Panc1 (cell line): Measurements from ENCODE around the gene INO80C.

ENCODE experiments used
- CTCF ChIP-seq: fragments of 450-650 bp; IDR thresholded peaks from 2 replicates; pipeline ENCODE4 v1.5.1; 2017; ENCODE audit warnings: mild to moderate bottlenecking
- POLR2AphosphoS5 ChIP-seq: IDR thresholded peaks from 2 replicates; pipeline ENCODE4 v1.6.1; 2012; ENCODE audit warnings: mild to moderate bottlenecking, low read depth, low read length, moderate library complexity

GRCh38 chr18:35463050-35463449 is 34.7 kb downstream of the INO80C start:
- TF ChIP-seq POLR2AphosphoS5 (no peak), CTCF (no peak)
